ENCODE measurements around the gene CSTA.

DNA sequence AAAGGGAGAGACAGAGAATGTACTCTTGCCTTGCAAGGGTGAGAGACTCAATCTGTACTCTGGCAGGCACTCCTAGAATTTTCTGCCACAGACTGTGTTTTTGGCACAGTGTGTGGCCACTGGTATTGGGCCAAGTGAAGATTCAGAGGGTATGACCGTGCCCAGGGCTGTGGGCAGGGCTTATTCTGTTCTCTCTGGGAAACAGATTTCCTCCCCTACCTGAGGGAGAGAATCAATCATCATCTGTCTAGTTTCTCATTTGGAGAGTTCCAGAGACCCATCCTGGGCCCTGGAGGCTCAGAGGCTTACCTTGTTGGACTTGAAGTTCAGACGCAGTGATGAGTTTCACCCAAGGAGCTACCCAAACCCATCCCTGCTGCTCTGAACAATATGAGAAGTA lies 28.2 kb downstream of the CSTA start:
- TF ChIP-seq, protein P1, sequence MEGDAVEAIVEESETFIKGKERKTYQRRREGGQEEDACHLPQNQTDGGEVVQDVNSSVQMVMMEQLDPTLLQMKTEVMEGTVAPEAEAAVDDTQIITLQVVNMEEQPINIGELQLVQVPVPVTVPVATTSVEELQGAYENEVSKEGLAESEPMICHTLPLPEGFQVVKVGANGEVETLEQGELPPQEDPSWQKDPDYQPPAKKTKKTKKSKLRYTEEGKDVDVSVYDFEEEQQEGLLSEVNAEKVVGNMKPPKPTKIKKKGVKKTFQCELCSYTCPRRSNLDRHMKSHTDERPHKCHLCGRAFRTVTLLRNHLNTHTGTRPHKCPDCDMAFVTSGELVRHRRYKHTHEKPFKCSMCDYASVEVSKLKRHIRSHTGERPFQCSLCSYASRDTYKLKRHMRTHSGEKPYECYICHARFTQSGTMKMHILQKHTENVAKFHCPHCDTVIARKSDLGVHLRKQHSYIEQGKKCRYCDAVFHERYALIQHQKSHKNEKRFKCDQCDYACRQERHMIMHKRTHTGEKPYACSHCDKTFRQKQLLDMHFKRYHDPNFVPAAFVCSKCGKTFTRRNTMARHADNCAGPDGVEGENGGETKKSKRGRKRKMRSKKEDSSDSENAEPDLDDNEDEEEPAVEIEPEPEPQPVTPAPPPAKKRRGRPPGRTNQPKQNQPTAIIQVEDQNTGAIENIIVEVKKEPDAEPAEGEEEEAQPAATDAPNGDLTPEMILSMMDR (conservative IDR thresholded peaks at IDR 0.05; ENCODE audit: low read length): no peak
- no peak for TF ChIP-seq EZH2phosphoT487 (IDR thresholded peaks at IDR 0.05; ENCODE audit: borderline replicate concordance)
